ENCODE data around the gene ST6GAL1.

The ST6GAL1 gene

DNA sequence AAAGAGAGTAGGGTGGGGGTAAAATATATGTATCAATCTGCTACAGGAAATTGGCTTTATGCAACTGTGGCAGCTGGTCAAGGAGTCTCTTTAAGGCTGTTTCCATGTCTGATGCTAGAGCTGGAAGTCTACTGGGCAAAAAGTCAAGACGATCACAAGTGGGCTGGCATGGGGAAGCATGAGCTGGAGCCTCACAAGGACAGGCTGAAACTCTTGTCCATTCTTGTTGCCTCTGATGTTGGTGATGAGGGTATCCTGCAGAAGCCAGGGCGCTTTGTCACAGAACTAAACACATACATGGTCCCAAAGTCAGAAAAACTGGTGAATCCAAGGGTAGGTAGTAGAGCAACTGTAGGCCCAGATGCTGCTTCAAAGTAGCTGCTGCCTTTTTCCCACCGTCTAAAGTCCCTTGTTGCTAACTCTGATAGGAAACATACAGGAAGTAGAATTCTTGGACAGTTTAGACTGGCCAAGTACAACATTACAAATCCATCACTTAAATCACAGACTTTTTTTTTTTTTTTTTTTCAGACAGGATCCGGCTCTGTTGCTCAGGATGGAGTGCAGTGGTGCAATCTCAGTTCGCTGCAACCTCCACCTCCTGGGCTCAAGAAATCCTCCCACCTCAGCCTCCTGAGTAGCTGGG, 154.8 kb downstream of the ST6GAL1 start:
- DNase-seq, result no peak

DNA sequence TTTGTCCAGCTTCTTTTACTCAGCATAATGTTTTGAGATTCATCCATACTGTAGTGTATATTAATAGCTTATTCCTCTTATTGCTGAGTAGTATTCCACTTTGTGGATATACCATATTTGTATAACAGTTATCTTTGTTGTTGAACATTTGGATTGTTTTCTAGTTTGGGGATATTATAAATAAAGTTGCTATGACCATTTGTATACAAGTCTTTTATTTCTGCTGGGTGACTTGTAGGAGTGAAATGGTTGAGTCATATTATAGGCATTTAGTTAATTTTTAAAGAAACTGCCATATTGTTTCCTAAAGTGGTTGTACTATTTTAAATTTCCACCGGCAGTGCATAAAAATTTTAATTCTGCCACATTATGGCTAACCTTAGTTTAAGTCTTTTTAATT, 155.6 kb downstream of the ST6GAL1 start:
- DNase-seq, result no peak

DNA sequence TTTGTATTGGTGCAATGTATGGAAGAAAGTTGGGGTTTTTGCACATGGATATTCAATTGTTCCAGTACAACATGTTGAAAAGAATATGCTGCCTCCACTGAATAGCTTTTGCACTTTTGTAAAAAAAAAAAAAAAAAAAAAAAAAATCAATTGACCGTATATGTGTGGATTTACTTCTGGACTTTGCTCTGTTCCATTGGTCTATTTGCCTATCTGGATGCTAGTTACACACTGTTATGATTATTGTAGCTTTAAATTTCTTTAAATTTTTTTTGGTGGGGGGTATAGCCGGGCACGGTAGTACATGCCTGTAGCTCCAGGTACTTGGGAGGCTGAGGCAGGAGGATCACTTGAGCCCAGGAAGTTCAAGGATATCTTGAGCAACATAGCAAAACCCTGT, 156.5 kb downstream of the ST6GAL1 start:
- DNase-seq, result no peak

DNA sequence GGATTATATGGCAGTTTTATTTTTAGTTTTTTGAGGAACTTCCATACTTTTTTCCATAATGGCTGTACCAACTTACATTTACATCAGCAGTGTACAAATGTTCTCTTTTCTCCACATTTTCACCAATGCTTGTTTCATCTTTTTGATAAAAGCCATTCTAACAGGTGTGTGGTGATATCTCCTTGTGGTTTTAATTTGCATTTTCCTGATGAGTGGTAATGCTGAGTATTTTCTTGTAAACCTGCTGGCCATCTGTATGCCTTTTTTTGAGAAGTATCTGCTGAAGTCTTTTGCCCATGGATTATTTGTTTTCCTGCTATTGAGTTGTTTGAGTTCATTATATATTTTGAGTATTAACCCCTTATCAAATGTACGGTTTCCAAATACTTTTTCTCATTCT, 158.4 kb downstream of the ST6GAL1 start:
- DNase-seq, result no peak

DNA sequence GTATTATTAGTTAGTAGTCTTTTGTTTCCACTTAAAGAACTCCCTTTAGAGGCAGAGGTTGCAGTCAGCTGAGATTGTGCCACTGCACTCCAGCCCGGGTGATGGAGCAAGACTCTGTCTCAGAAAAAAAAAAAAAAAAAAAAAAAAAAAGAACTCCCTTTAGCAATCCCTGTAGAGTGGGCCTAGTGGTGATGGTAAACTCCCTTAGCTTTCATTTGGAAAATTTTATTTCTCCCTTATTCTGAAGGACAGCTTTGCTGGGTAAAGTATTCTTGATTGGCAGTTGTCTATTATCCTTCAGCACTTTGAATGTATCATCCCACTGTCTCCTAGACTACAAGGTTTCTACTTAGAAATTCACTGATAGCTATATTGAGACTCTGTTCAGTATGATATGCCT, 163.0 kb downstream of the ST6GAL1 start:
- no peak for DNase-seq

DNA sequence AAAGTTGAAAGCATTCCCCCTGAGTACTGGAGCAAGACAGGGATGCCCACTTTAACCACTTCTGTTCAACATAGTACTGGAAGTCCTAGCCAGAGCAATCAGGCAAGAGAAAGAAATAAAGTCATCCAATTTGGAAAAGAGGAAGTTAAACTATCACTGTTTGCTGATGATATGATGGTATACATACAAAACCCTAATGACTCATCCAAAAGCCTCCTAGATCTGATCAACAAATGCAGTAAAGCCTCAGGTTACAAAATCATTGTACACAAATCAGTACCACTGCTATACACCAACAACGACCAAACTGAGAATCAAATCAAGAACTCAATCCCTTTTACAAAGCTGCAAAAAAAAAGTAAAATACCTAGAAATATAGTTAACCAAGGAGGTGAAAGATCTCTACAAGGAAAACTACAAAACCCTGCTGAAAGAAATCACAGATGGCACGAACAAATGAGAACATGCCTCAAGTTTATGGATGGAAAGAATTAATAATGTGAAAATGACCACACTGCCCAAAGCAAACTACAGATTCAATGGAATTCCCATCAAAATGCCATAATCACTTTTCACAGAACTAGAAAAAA, 168.7 kb downstream of the ST6GAL1 start:
- no peak for DNase-seq

DNA sequence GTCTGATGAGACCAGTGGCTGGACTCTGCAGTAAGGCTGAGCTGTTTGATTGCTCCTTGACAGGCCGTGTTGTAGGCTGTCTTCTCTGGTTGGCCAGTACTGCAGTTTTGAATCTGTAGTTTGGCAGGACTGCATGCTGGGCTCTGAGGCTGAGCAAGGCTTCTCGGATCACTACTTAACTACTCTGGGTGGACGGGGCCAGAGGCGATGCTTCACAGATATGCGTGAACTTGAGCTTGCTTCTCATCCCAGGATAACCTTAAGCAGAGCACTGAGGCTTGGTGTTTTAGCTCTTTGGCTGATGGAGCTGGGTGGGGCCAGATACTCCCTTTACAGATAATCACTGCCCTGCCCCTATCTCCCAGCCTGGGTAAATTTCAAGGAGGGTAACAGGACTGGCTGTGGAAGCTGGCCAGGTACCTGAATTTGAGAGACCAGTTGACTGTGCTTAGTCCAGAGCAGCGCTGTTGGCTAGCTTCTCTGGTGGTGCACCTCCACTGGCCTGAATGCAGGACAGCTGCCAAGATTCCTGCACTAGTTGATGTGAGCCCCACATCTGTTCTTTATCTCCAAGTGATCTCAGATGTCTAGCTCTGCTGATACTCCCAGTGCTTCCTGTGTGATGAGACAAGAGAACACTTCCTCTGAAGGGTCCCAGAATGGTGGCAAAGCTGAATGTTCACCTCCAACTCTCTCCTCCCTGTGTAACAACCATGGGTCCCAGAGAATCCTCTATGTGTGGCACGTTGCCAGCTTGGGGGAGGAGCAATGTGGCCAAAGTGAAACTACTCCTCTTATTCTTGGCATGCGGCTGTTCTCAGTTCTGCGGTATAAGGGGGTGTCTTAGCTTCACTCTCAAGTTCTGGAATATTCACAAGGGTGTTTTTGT, 171.1 kb downstream of the ST6GAL1 start:
- DNase-seq, result no peak

DNA sequence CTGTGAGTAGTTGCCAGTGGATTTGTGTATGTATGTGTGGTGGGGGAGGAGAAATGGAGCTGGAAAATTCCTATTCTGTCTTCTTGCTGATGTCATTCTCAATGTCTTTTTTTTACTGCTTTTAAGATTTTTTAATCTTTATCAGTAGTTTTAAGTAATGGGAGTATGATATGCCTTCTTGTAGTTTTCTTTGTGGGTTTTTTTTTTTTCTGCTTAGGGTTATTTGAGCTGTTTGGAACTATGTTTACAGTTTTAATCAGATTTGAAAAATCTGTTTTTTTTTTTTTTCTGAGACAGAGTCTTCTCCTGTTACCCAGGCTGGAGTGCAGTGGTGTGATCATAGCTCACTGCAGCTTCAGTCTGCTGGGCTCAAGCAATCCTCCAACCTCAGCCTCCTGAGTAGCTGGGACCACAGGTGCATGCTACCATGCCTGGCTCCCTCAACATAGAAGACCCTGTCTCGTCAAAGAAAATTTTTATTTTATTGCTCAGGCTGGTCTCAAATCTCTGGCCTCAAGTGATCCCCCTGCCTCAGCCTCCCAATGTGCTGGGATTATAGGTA, 171.8 kb downstream of the ST6GAL1 start:
- no peak for DNase-seq

DNA sequence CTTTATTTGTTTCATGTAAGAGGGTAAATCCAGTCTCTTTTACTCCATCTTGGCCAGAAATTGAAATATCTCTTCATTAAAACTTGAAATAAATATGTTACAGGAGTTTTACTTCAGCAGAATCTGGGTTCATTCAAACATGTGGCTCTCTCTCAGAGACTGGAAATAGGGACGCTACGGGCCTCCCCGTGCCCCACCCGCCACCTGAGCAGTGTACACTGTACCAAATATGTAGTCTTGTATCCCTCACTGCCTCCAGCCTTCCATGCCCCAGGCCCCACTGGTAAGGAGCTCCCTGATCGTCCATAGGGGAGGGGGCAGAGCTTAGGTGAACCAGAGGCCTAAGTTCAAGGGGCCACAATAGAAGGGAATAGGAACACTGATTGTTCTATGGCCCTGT, 172.9 kb downstream of the ST6GAL1 start:
- DNase-seq, result no peak

DNA sequence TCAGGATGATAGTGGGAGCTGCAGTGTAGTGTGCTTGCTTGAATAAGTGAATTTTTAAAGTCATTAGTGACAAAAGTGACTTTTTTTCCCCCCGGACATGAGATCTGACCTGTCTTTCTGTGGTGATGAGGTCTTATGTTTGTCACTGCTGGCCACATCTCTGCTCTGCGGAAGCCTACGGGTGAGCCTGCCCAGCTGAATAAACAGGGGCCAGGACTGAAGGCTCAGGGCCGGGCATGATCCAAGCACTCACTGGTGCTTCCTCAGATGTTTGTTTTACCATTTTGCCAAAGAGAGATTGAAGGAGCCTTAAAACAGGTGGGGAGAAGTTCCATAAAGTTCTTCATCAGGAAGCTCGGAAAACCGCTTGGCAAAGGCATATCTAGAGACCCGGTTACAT, 174.0 kb downstream of the ST6GAL1 start:
- no peak for DNase-seq

DNA sequence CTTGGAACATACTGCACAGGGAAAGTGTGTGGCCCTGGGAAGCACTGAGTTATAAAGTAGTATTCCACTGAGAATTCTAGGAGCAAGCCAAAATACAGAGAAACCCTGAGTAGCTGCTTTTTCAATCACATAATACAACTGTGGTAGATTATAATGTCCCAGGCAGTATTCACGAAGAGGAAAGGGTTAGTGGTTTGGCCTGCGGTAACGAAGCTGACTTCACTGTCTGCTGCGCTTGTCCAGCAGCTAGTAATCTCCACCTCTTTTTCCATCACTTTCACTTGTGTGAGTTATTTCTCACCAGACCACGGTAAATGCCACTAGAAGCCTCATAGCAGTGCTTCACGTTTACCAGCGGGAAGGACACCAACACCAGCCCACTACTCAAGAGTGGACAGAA, 174.6 kb downstream of the ST6GAL1 start:
- no peak for DNase-seq

DNA sequence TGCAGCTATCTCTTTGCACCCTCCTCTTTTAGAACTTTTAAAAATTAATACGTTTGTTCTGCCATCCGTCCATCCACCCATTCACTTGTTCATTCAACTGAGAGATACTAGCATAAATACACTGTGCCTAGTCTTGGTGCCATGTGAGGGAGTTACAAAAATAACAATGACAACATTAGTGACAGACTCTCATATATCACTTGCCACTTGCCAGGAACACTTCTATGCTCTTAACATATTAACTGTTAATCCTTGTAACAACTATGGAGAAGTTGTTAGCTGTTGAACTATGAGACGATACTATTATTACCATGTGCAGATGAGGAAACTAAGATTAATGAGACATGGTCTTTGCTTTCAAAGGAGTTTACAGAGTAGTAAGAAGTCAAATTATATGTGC, 175.4 kb downstream of the ST6GAL1 start:
- DNase-seq, result no peak

DNA sequence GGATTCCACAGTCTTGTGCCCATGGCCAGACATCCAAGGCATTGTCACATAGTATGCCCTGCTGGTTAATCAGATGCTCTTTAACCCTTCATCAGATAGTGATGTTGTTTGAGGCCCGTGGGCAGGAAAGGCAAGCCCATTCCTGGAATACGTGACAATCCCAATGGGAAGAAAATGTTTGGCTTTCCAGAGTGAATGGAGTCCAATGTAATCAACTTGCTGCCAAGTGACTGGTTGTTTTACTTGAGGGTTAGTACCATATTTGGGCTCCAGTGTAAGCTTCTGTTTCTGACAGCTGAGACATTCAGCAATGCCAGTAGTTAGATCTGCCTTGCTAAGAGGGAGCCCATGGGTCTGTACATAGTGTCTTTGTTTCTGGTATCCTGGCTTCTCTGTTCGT, 177.7 kb downstream of the ST6GAL1 start:
- DNase-seq, result no peak

DNA sequence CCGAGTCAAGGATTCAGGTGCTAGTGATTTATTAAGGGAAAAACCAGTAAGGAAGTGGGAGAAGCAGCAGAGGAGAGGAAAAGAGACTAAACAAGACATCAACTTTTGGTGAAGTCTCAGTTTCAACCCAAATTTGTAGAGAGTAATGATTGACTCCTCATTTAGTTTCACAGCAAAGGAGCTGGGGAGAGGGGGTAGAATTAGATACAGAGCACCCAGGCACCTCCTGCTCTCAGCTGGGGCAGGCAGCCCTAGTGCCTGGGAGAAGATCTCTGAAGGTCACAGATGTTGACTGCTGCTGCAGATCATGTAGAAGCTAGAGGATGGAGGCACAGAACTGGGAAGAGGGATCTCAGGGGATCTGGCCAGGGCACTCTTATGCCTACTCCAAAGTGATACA, 179.8 kb downstream of the ST6GAL1 start:
- no peak for DNase-seq

DNA sequence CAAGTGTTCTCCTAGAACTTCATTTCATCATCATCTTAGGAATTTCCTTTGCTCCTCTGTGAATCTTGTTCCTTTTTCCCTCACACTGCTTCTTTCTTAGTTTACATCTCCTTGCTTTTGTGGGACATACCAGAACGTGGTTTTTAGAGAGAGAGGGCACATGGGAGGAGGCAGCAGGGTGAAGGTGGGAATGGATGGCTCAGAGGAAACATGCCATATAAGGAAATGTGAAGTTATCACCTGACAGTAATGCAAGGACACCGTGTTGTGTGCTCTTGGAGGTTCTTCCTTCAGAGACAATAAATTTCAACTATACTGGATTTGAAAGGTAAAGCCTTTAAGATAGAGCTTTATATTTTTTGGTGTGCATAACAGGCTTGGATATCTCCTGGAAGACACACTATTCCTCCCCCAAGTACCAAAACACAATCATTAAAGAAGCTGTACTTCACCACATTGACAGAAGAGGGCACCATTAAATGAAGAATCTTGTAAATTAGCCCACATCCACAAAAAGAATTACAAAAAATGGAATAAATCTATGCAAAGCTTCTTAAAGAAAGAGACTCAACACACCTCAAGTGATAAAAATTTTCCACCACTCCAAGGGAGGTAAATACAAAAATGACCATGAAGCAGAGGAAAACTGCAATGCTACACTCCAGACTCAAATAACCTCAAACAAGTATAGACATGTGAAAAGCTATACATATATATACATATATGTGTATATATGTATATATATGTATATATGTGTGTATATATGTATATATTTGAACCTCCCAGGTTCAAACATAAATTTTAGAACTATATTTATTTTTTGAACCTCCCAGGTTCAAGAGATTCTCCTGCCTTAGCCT, 182.8 kb downstream of the ST6GAL1 start:
- DNase-seq, result no peak

DNA sequence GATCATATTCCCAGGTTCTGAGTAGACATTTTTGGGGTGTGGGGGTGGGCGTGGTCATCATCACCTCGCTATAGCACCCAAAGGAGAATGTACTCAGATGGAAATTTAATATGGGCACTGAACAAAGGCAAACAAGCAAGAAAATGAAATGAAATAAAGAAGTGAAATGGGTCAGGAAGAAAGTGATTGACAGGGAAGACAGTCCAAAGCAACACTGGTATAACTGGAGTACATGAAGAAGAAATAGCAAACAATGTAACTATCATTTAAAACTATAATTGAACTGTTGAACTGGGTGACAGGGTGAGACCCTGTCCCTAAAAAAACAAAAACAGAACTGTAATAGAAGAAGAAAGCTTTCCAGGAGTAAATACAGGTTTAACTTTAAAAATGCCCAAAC, 184.2 kb downstream of the ST6GAL1 start:
- no peak for DNase-seq

DNA sequence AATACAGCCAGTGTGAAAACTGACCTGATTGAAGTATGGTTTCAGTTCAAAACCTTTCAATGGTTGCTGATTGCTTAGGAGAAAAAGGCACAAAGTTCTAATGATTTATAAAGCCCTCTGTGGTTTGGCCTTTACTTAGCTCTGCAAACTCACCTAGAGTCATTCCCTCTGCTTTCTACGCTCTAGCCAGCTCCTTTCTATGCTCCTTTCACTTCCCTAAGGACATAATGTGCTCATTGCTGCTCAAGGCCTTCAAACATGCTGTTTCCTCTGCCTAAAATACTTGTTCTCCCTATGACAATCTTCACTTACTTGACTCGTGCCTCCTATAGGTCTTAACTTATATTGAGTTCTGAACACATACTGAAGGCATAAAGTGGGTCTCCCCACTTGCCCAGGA, 190.0 kb downstream of the ST6GAL1 start:
- DNase-seq, result no peak

DNA sequence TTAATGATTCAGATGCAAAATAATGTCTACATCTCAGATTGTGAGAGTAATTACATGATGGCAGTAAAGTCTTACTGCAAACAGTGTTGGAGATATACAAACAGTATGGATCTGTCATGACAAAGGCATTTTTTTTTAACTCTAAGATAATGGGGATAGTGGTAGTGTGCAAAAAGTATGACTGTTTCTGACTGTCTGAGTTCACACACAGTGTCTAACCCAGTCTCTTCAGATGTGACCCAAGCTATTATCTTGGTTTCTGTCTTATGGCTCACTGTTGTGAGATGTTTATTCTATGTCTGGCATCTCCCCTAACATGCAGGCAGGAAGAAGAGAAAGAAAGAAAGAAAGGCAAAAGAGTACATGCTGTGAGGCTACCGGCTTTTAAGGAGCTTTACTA, 191.9 kb downstream of the ST6GAL1 start:
- no peak for DNase-seq

DNA sequence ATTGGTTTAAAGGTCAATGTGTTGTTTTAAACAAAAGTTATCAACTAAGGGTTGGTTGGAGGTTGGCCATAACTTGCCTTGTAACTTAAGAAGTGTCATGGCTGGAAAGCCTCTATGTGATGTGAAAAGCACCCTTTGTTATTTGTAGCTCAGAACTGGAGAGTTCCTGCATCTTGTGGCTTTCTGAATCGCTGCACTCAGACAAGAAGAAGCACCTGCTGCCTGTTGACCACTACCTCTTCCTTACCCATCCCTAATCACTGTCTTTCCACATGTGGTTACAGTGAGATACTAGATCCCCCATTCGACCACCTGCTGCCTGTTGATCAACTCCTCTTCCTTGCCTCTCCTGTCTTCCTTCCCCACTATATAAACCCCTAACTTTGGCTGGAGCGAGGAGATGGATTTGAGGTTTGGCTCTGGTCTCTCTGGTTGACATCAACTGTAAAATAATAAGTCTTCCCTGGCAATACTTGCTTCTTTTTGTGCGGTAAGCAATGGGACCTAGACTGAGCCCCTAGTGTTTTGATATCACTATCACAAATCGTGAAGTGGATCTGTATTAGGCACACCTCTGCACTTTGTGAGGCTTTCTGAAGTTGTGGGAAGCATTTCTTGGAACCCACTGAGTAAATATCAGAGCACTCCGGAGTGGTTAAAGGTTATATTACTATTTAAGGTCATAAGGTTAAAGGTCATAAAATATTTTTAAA, 195.1 kb downstream of the ST6GAL1 start:
- DNase-seq, result no peak

Measured in NCI-H524 treated with DMSO at 0.1 percent for 48 hours (cell line).